ENCODE measurements around the gene IL10RA.

IL10RA gene

DNA sequence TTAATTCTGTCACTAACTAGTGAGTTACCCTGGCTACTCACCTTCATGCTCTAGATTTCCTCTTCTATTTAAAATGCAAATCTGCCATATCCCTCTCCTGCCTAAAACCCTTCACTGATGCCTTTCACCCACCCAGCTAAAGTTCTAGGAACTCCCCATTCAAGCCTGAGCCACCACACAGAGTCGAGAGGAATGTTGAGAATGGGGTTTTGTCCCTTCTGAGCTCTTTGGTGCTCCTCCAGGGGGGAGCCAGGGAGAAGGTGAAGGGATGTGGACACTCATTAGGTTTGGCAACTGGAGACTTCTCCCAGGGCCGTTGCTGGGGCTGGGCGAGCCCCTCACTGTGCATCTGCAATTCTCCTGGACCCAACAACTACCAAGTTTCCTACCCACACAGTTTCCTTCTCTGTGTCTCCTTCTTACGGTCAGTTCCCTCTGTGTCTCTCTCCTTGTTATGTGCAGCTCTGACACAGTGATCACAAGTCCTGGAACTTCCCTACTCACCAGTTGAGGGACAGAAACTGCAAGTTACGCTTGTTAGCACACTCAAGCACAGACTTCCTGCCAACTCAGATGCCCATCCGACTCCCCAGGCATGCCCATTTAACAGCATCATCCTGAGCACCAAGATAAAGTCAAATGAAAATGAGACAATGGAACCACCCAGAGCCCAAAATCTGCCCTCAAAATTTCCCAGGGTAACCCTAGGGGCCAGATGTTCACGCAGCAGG, 6.5 kb upstream of the IL10RA start:
- Histone ChIP-seq H3K27ac (no peak overlapping the region), H3K79me2 (no peaks in the 10 kb centered on the region), H3K9me3 (ENCODE audit: control insufficient read depth, low read length) (no peaks in the 10 kb centered on the region), H3K4me1 (no peaks in the 10 kb centered on the region), H3K9ac (no peak overlapping the region), H3K4me3 (ENCODE audit: low read depth, low read length) (no peak overlapping the region), H3K27me3 (ENCODE audit: control insufficient read depth, insufficient read depth, low read length) (no peaks in the 10 kb centered on the region), H3K4me2 (ENCODE audit: low read length) (no peak overlapping the region), H3K36me3 (ENCODE audit: control insufficient read depth, insufficient read depth, low read length) (no peaks in the 10 kb centered on the region), H2AFZ (no peak overlapping the region)
- TF ChIP-seq, protein P1, sequence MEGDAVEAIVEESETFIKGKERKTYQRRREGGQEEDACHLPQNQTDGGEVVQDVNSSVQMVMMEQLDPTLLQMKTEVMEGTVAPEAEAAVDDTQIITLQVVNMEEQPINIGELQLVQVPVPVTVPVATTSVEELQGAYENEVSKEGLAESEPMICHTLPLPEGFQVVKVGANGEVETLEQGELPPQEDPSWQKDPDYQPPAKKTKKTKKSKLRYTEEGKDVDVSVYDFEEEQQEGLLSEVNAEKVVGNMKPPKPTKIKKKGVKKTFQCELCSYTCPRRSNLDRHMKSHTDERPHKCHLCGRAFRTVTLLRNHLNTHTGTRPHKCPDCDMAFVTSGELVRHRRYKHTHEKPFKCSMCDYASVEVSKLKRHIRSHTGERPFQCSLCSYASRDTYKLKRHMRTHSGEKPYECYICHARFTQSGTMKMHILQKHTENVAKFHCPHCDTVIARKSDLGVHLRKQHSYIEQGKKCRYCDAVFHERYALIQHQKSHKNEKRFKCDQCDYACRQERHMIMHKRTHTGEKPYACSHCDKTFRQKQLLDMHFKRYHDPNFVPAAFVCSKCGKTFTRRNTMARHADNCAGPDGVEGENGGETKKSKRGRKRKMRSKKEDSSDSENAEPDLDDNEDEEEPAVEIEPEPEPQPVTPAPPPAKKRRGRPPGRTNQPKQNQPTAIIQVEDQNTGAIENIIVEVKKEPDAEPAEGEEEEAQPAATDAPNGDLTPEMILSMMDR (IDR thresholded peaks at IDR 0.05), result no peak

DNA sequence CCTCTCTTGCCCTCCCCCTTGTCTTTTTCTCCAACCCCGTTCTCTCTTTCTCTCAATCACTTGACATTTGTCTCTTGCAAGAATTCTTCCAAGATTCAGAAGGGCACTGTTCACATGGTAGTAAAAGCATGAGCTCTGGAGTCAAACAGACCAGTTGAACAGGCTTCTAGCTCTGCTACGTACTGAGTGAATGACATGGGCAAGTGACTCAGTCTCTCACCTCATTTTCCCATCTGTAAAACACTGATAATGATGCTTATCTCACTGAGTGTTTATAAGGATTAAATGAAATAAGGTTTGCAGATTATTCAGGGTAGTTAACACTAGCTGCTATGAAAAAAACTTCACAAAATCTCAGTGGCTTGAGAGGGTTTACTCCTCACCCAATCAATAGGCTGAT, 5.9 kb upstream of the IL10RA start:
- H3K27ac ChIP-seq, result no peak overlapping the region
- H3K4me3 ChIP-seq (ENCODE audit: low read depth, low read length), result no peak overlapping the region
- no peak overlapping the region for H3K9ac ChIP-seq
- no peak overlapping the region for H2AFZ ChIP-seq
- H3K4me1 ChIP-seq, result no peaks in the 10 kb centered on the region
- no peaks in the 10 kb centered on the region for H3K36me3 ChIP-seq (ENCODE audit: control insufficient read depth, insufficient read depth, low read length)
- H3K79me2 ChIP-seq, result no peaks in the 10 kb centered on the region
- TF ChIP-seq, protein P1 (IDR thresholded peaks at IDR 0.05), result no peak
- no peaks in the 10 kb centered on the region for H3K9me3 ChIP-seq (ENCODE audit: control insufficient read depth, low read length)
- no peaks in the 10 kb centered on the region for H3K27me3 ChIP-seq (ENCODE audit: control insufficient read depth, insufficient read depth, low read length)
- no peak overlapping the region for H3K4me2 ChIP-seq (ENCODE audit: low read length)

DNA sequence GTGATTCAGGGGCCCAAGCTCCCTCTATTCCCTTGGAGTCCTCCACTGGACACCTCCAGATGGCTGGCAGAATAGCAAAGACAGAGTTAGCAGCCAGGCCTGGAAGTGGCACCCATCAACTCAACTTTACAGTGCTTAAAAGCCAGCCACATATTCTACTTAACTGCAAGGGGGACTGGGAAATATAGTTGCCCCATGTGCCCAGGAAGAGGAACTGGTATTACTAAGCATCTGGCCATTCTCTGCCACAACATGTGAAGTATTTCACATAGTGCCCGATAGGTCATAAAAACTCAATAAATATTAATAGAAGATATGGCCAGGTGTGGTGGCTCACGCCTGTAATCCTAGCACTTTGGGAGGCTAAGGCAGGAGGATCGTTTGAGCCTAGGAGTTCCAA, 5.5 kb upstream of the IL10RA start:
- Histone ChIP-seq H3K9ac (no peak overlapping the region), H3K27ac (no peak overlapping the region), H3K4me2 (ENCODE audit: low read length) (no peak overlapping the region), H3K79me2 (no peaks in the 10 kb centered on the region), H3K36me3 (ENCODE audit: control insufficient read depth, insufficient read depth, low read length) (no peaks in the 10 kb centered on the region), H3K9me3 (ENCODE audit: control insufficient read depth, low read length) (no peaks in the 10 kb centered on the region), H3K4me3 (ENCODE audit: low read depth, low read length) (no peak overlapping the region), H3K4me1 (no peaks in the 10 kb centered on the region), H2AFZ (no peak overlapping the region), H3K27me3 (ENCODE audit: control insufficient read depth, insufficient read depth, low read length) (no peaks in the 10 kb centered on the region)
- TF ChIP-seq, protein P1 (IDR thresholded peaks at IDR 0.05), result no peak

DNA sequence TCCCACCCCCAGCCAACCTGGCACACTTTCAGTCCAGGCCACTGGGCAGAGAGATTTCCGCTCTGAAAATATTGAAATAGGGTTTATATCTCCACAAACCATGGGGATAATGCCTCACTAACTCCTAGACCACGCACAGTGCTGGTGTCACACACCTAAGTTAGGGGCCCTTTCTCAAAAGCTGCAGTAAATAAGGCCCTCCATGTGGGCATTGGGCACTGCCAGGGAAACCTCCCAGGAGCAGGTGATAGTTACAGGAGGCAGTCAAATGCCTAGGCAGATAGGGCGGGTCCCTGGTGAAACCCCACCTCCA, 3.1 kb upstream of the IL10RA start:
- Histone ChIP-seq H3K79me2 (no peaks in the 10 kb centered on the region), H3K36me3 (ENCODE audit: control insufficient read depth, insufficient read depth, low read length) (no peaks in the 10 kb centered on the region), H3K4me2 (ENCODE audit: low read length) (no peak overlapping the region), H3K27ac (no peak overlapping the region), H3K4me3 (ENCODE audit: low read depth, low read length) (no peak overlapping the region), H3K4me1 (no peaks in the 10 kb centered on the region), H2AFZ (no peak overlapping the region), H3K9ac (no peak overlapping the region), H3K9me3 (ENCODE audit: control insufficient read depth, low read length) (no peaks in the 10 kb centered on the region), H3K27me3 (ENCODE audit: control insufficient read depth, insufficient read depth, low read length) (no peaks in the 10 kb centered on the region)
- TF ChIP-seq, protein P1 (IDR thresholded peaks at IDR 0.05), result no peak

DNA sequence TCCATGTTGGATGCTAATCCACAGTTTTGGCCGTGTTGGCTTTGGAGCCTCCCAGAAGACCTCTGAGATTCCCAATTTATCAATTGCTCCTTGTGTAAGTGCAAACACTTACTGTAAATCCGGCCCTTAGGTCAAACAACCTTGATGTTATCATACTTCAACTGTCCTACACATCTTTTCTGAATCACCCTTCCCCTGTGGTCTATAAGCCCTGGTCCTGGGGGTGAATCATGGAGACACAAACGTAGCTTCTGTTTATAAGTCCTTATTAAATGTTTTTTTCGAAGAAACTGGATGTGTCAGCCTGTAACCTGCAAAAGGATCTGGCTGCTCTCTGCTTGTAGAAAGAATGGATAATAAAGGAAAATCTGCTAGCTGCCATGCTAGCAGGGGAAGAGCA, 1.7 kb upstream of the IL10RA start:
- Histone ChIP-seq H3K9me3 (ENCODE audit: control insufficient read depth, low read length) (no peaks in the 10 kb centered on the region), H3K9ac (no peak overlapping the region), H3K4me3 (ENCODE audit: low read depth, low read length) (no peak overlapping the region), H3K27ac (no peak overlapping the region), H3K27me3 (ENCODE audit: control insufficient read depth, insufficient read depth, low read length) (no peaks in the 10 kb centered on the region), H2AFZ (no peak overlapping the region), H3K79me2 (no peaks in the 10 kb centered on the region), H3K4me1 (no peaks in the 10 kb centered on the region), H3K36me3 (ENCODE audit: control insufficient read depth, insufficient read depth, low read length) (no peaks in the 10 kb centered on the region), H3K4me2 (ENCODE audit: low read length) (no peak overlapping the region)
- TF ChIP-seq, protein P1 (IDR thresholded peaks at IDR 0.05), result no peak
